HCT116 (cell line): ENCODE measurements around the gene SEC24C. TPM values are rescaled to one million over a fixed set of nuclear protein-coding genes. Genes with fewer than 3 reads are reported as not detected.

Experiments used
- ATAC-seq: fragments of 200-7000 bp; cut with Tn5 transposase; 2 replicates; pipeline ENCODE4 v1.9.1; 2020; ENCODE audit warnings: mild to moderate bottlenecking, moderate library complexity
- BruUV-seq: library from RNA; stranded (reverse); fragments of 400-500 nt; replicated peaks from 2 replicates; lab custom pipeline; 2021; lab: Mats Ljungman, UMichigan
- CTCF ChIA-PET: fragments of 300-600 bp; sonication (Branson Sonifier 250); formaldehyde crosslinking; loops from one replicate; lab custom pipeline; 2021; ENCODE audit warnings: antibody characterized with exemption; lab: Charles Lee
- POLR2A ChIA-PET: fragments of 300-600, 350-600 bp; sonication (Branson Sonifier 250); formaldehyde crosslinking; loops from one replicate; lab custom pipeline; 2021; ENCODE audit warnings: antibody characterized with exemption; lab: Charles Lee
- RAD21 ChIA-PET, 2 experiments: fragments of 300-600 bp; sonication (Branson Sonifier 250); formaldehyde crosslinking; loops; one replicate each; lab custom pipeline; 2023; ENCODE audit warnings: low total read pairs in 2 of 2; ENCODE audit not compliant: uncharacterized antibody in 2 of 2, unreplicated experiment in 2 of 2, low non-redundant PET in 1 of 2; lab: Charles Lee
- DNase-seq: peaks from one replicate; pipeline ENCODE4 v3.0.0-alpha.2; 2010; ENCODE audit warnings: low read depth, low spot score
- H2AFZ ChIP-seq: fragments of 200-600 bp; shearing (Covaris generic), sonication (generic); 2 replicates; pipeline ENCODE4 v1.6.1; 2017; ENCODE audit warnings: low read depth, mixed run types, mixed read lengths, antibody characterized with exemption, low read length; ENCODE audit not compliant: poor library complexity, severe bottlenecking
- H3K27ac ChIP-seq: 2 replicates; pipeline ENCODE4 v1.5.1; 2012; ENCODE audit warnings: low read depth, low read length
- H3K27me3 ChIP-seq: fragments of 200-600 bp; sonication (generic); 2 replicates; pipeline ENCODE4 v1.6.1; 2016; ENCODE audit warnings: mixed run types, low read length, mixed read lengths; ENCODE audit not compliant: insufficient read depth
- H3K36me3 ChIP-seq, 2 experiments: fragments of 200-500 bp in 1 of 2; fragments of 200-600 bp in 1 of 2; sonication (Bioruptor generic) in 1 of 2; sonication (generic) in 1 of 2; 2 replicates each; pipeline versions ENCODE4 v1.5.1 to v1.6.1; 2014 to 2016; ENCODE audit warnings: low read length in 2 of 2, inconsistent platforms in 1 of 2, mixed read lengths in 1 of 2, mixed run types in 1 of 2; ENCODE audit not compliant: insufficient read depth in 2 of 2, control insufficient read depth in 1 of 2
- H3K4me1 ChIP-seq, 2 experiments: fragments of 200-600 bp in 1 of 2; sonication (generic) in 1 of 2; 2 replicates each; pipeline versions ENCODE4 v1.5.1 to v1.6.1; 2012 to 2017; ENCODE audit warnings: low read length in 2 of 2, inconsistent platforms in 1 of 2, mild to moderate bottlenecking in 1 of 2, mixed read lengths in 1 of 2, mixed run types in 1 of 2, moderate library complexity in 1 of 2; ENCODE audit not compliant: insufficient read depth in 2 of 2, control insufficient read depth in 1 of 2
- H3K4me2 ChIP-seq: fragments of 200-600 bp; sonication (generic); 2 replicates; pipeline ENCODE4 v1.6.1; 2017; ENCODE audit warnings: mixed run types, low read length, mixed read lengths
- H3K4me3 ChIP-seq, 2 experiments: fragments of 200-600 bp in 1 of 2; sonication (generic) in 1 of 2; replicated peaks in 1 of 2; 2 replicates each; pipeline ENCODE4 v1.5.1; 2011 to 2016; ENCODE audit warnings: low read length in 2 of 2, control low read depth in 1 of 2, low read depth in 1 of 2, mild to moderate bottlenecking in 1 of 2, mixed read lengths in 1 of 2, mixed run types in 1 of 2
- H3K79me2 ChIP-seq: fragments of 200-600 bp; sonication (generic); 2 replicates; pipeline ENCODE4 v1.6.1; 2017; ENCODE audit warnings: mild to moderate bottlenecking, mixed run types, low read length, moderate library complexity, mixed read lengths; ENCODE audit not compliant: insufficient read depth
- H3K9ac ChIP-seq: fragments of 200-600 bp; sonication (generic); 2 replicates; pipeline ENCODE4 v1.6.1; 2016; ENCODE audit warnings: low read length, mixed read lengths
- H3K9me2 ChIP-seq: fragments of 200-600 bp; sonication (generic), shearing (Covaris generic); 2 replicates; pipeline ENCODE4 v1.6.1; 2017; ENCODE audit warnings: mixed run types, mild to moderate bottlenecking, moderate library complexity; ENCODE audit not compliant: insufficient read depth
- H3K9me3 ChIP-seq, 2 experiments: fragments of 200-500 bp in 1 of 2; fragments of 200-600 bp in 1 of 2; sonication (Bioruptor generic) in 1 of 2; sonication (generic) in 1 of 2; 2 replicates each; pipeline ENCODE4 v1.6.1; 2014 to 2017; ENCODE audit warnings: low read length in 2 of 2, mixed read lengths in 2 of 2, inconsistent platforms in 1 of 2, low read depth in 1 of 2, mild to moderate bottlenecking in 1 of 2, mixed run types in 1 of 2, moderate library complexity in 1 of 2; ENCODE audit not compliant: control insufficient read depth in 1 of 2, insufficient read depth in 1 of 2
- H4K20me1 ChIP-seq: fragments of 200-600 bp; sonication (generic), shearing (Covaris generic); 2 replicates; pipeline ENCODE4 v1.6.1; 2017; ENCODE audit warnings: mixed run types, mild to moderate bottlenecking, moderate library complexity; ENCODE audit not compliant: insufficient read depth
- CBX3 ChIP-seq: IDR thresholded peaks from 2 replicates; pipeline ENCODE4 v1.6.1; 2012; ENCODE audit warnings: low read depth
- EGR1 ChIP-seq: IDR thresholded peaks from 2 replicates; pipeline ENCODE4 v1.6.1; 2012; ENCODE audit warnings: low read depth
- EZH2 ChIP-seq: fragments of 200-600 bp; sonication (generic); IDR thresholded peaks from 2 replicates; pipeline ENCODE4 v1.6.1; 2017; ENCODE audit warnings: antibody characterized with exemption, mixed run types
- FOSL1 ChIP-seq: IDR thresholded peaks from 2 replicates; pipeline ENCODE4 v1.6.1; 2012; ENCODE audit warnings: low read depth
- JUND ChIP-seq: IDR thresholded peaks from 2 replicates; pipeline ENCODE4 v1.6.1; 2012
- POLR2A ChIP-seq: IDR thresholded peaks from 2 replicates; pipeline ENCODE4 v1.7.0; 2011; ENCODE audit warnings: borderline replicate concordance; ENCODE audit not compliant: insufficient read depth, insufficient read length; ENCODE audit errors: extremely low read depth
- POLR2AphosphoS5 ChIP-seq: IDR thresholded peaks from 2 replicates; pipeline ENCODE4 v1.6.1; 2011; ENCODE audit warnings: mild to moderate bottlenecking, low read depth, low read length, moderate library complexity
- REST ChIP-seq: IDR thresholded peaks from 2 replicates; pipeline ENCODE4 v1.6.1; 2012; ENCODE audit warnings: low read depth
- SIN3A ChIP-seq: IDR thresholded peaks from 2 replicates; pipeline ENCODE4 v1.6.1; 2012; ENCODE audit warnings: low read depth
- TCF7L2 ChIP-seq: IDR thresholded peaks from 2 replicates; pipeline ENCODE4 v1.7.0; 2011; ENCODE audit warnings: borderline replicate concordance, inconsistent platforms; ENCODE audit not compliant: insufficient read depth, insufficient read length; ENCODE audit errors: extremely low read depth
- YY1 ChIP-seq: IDR thresholded peaks from 2 replicates; pipeline ENCODE4 v1.6.1; 2011; ENCODE audit warnings: low read length, low read depth, moderate library complexity, mild to moderate bottlenecking; ENCODE audit not compliant: insufficient replicate concordance; ENCODE audit errors: extremely low read depth
- ZNF274 ChIP-seq: fragments of 200-500 bp; sonication (Bioruptor generic); IDR thresholded peaks from 2 replicates; pipeline ENCODE4 v1.6.1; 2014; ENCODE audit warnings: mild to moderate bottlenecking, low read depth, low read length, inconsistent platforms
- intact Hi-C: fragments of 100-400 bp; cut with micrococcal nuclease; formaldehyde crosslinking; loops from 2 replicates; pipeline ENCODE4 v1.10.0; 2022
- total RNA-seq: library from RNA; stranded (reverse); gene quantifications from one replicate; pipeline ENCODE4 v1.2.1, GENCODE V29; 2021; ENCODE audit not compliant: unreplicated experiment
- TF ChIP-seq, protein P1 (sequence below): IDR thresholded peaks from 2 replicates; pipeline ENCODE4 v1.6.1; 2012
- TF ChIP-seq, protein P2 (sequence below): IDR thresholded peaks from 2 replicates; pipeline ENCODE4 v1.6.1; 2011; ENCODE audit warnings: mild to moderate bottlenecking, low read length, moderate library complexity; ENCODE audit not compliant: insufficient replicate concordance; ENCODE audit errors: extremely low read depth

The SEC24C gene
- total RNA-seq, 1 experiment from 2014 or later = 60.9 TPM

DNA sequence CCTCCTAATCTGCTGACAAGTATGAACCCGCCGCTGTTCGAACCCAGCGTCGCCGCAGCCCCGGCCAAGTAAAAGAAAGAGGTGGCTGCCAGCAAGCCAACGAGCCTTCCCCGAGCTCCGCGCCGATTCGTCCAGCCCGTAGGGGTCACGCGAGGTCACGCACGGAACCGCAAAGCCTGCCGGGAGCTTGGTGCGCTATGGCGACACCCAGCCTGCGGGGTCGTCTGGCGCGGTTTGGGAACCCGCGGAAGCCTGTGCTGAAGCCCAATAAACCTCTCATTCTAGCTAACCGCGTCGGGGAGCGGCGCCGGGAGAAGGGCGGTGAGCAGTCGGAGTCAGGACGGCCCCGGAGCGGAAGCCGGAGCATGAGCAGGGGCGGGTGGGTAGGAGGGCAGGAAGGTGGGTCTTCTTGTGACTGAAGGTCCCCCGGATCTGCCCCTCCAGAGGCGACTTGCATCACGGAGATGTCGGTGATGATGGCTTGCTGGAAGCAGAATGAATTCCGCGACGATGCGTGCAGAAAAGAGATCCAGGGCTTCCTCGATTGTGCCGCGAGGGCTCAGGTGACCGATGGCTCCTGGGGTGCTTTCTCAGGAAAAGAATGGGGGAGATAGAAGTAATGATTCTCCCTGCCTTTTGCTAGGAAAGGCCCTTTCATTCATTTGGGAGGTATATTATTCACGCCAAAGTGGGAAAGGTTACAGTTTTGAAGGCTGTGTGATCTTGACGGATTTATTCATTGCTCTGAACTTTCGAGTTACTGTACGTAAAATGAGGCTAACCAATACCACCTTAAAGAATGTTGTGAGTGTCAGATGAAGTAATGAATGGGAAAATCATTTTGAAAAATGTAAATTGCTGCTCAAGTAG, 37.9 kb downstream of the SEC24C start, which contains the start of gene CHCHD1:
Gene CHCHD1 (plus strand): TSS at position 170 of the 870 bp plus-strand sequence. CDS start 28 bp downstream, at position 198.
- no peak within 1 kb of the TSS for H2AFZ ChIP-seq
- H3K79me2 ChIP-seq = peaks cover 68% of the 10 kb centered on the region
- no peaks in the 10 kb centered on the region for H3K9me3 ChIP-seq
- H3K4me3 ChIP-seq = peak within 1 kb of the TSS; percentile 68 to 80
- RAD21 ChIA-PET = no interaction called here
- H4K20me1 ChIP-seq = no peaks in the 10 kb centered on the region
- peak; percentile 76 for DNase-seq
- no peaks in the 10 kb centered on the region for H3K9me2 ChIP-seq
- H3K9ac ChIP-seq = peak within 1 kb of the TSS; percentile 86
- peak within 1 kb of the TSS; percentile 76 for H3K4me2 ChIP-seq
- H3K27me3 ChIP-seq = no peaks in the 10 kb centered on the region
- H3K27ac ChIP-seq = peak within 1 kb of the TSS; percentile 71
- BruUV-seq = no TSS peak
- peaks cover 8% of the 10 kb centered on the region in 2 experiments; a peak in 3 of 4 replicates for H3K36me3 ChIP-seq
- TF ChIP-seq REST (no peak), JUND (no peak), EZH2 (no peak), CBX3 (no peak), POLR2AphosphoS5 (peak; percentile 95), POLR2A (peak; percentile 91), ZNF274 (no peak), TCF7L2 (no peak), EGR1 (no peak), SIN3A (peak; percentile 92), YY1 (peak; percentile 92), FOSL1 (no peak)
- TF ChIP-seq, protein P1, sequence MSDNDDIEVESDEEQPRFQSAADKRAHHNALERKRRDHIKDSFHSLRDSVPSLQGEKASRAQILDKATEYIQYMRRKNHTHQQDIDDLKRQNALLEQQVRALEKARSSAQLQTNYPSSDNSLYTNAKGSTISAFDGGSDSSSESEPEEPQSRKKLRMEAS = peak; percentile 77
- TF ChIP-seq, protein P2, sequence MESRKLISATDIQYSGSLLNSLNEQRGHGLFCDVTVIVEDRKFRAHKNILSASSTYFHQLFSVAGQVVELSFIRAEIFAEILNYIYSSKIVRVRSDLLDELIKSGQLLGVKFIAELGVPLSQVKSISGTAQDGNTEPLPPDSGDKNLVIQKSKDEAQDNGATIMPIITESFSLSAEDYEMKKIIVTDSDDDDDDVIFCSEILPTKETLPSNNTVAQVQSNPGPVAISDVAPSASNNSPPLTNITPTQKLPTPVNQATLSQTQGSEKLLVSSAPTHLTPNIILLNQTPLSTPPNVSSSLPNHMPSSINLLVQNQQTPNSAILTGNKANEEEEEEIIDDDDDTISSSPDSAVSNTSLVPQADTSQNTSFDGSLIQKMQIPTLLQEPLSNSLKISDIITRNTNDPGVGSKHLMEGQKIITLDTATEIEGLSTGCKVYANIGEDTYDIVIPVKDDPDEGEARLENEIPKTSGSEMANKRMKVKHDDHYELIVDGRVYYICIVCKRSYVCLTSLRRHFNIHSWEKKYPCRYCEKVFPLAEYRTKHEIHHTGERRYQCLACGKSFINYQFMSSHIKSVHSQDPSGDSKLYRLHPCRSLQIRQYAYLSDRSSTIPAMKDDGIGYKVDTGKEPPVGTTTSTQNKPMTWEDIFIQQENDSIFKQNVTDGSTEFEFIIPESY = peak; percentile 56
- CTCF ChIA-PET = interaction anchor here (1.0 kb wide), 1 partner anchor 9 kb away, joined by 3 read pairs; no protein-coding TSS in a partner anchor
- POLR2A ChIA-PET = interaction anchor here (0.6 to 2.5 kb wide), 4 partner anchors 10 to 62 kb away, joined by 3 to 27 read pairs (median 4); a partner anchor contains a TSS
- intact Hi-C loops = loop anchor here (1.0 kb wide), 1 partner anchor 10 kb away; a partner anchor contains a TSS
- ATAC-seq = peak; percentile 73
- peaks cover 14 to 37% of the 10 kb centered on the region in 2 experiments for H3K4me1 ChIP-seq
